ENCODE measurements around the gene COL15A1.

DNA sequence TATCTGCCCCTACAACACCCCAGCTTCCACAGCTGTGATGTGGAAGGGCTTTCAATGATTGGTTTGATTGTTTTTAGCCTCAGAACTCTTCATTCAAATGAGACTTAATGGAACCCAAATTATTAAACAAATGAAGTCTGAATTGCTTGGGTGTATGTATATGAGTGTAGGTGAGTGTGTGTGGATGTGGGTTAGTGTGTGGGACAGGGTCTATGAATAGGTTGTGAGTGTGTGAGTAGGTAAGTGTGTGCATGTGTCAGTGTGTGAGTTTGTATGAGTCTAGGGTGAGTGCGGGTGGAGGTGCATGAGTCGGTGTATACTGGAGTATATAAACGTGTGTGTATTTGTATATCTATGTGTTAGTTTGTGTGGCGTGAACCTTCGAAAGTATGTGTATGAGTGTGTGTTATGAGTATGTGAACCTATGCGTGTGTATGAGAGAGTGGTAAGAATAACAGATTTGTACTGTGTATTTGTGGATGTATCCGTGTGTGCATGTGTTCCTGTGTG, 26.9 kb downstream of the COL15A1 start:
- TF ChIP-seq MYC (IDR thresholded peaks at IDR 0.05; ENCODE audit: low read depth, low read length) (no peak), CTCF (IDR thresholded peaks at IDR 0.05; ENCODE audit: low read depth, low read length) (no peak), POLR2A (IDR thresholded peaks at IDR 0.05; ENCODE audit: extremely low read depth, insufficient read length) (no peak)
